HG02870 (cell line): Measurements from ENCODE around the gene LEFTY2.
A peak's percentile ranks its signal among the peaks of the same experiment; 100 is the strongest.
"Not testable (repeated sequence)": the region's sequence is repeated elsewhere in the genome, so short reads cannot be mapped to it uniquely, and the experiment has no call there.

ENCODE experiments used
- ATAC-seq: cut with Tn5 transposase; IDR thresholded peaks from one replicate; pipeline ENCODE4 v1.9.1; 2021; ENCODE audit warnings: mild to moderate bottlenecking, moderate library complexity; ENCODE audit not compliant: unreplicated experiment

Gene LEFTY2

GRCh38 chr1:225931270-225932136, 9.5 kb downstream of the LEFTY2 start:
- ATAC-seq, result no peak

- ATAC-seq, result no peak
Measured at GRCh38 chr1:225930566-225930965, 10.5 kb downstream of the LEFTY2 start.

- not testable (repeated sequence) for ATAC-seq
Measured at GRCh38 chr1:225929462-225929861, 11.6 kb downstream of the LEFTY2 start.

- ATAC-seq, result no peak
Measured at GRCh38 chr1:225928186-225929175, 12.5 kb downstream of the LEFTY2 start.

- no peak for ATAC-seq
Measured at GRCh38 chr1:225926551-225927113, 14.4 kb downstream of the LEFTY2 start.

GRCh38 chr1:225923692-225924555, 17.1 kb downstream of the LEFTY2 start, which contains the start of gene PYCR2:
TSS of gene PYCR2 (minus strand) at chr1:225924250. CDS start at chr1:225924110, 140 bp downstream.
- ATAC-seq, result peak; percentile 96

- no peak for ATAC-seq
Measured at GRCh38 chr1:225923381-225923691, 17.7 kb downstream of the LEFTY2 start.

- ATAC-seq, result no peak
Measured at GRCh38 chr1:225921734-225922709, 19.0 kb downstream of the LEFTY2 start.

GRCh38 chr1:225919906-225920305, 21.1 kb downstream of the LEFTY2 start:
- no peak for ATAC-seq

- ATAC-seq, result no peak
Measured at GRCh38 chr1:225918280-225918679, 22.7 kb downstream of the LEFTY2 start.

- no peak for ATAC-seq
Measured at GRCh38 chr1:225917536-225917935, 23.5 kb downstream of the LEFTY2 start.

GRCh38 chr1:225917101-225917500, 23.9 kb downstream of the LEFTY2 start:
- ATAC-seq, result no peak

- no peak for ATAC-seq
Measured at GRCh38 chr1:225915538-225915991, 25.5 kb downstream of the LEFTY2 start.

- no peak for ATAC-seq
Measured at GRCh38 chr1:225914947-225915346, 26.1 kb downstream of the LEFTY2 start.

- ATAC-seq, result no peak
Measured at GRCh38 chr1:225914391-225914790, 26.6 kb downstream of the LEFTY2 start.

- ATAC-seq, result no peak
Measured at GRCh38 chr1:225911191-225912130, 29.6 kb downstream of the LEFTY2 start.

- ATAC-seq, result no peak
Measured at GRCh38 chr1:225909477-225909876, 31.5 kb downstream of the LEFTY2 start.

GRCh38 chr1:225908773-225909172, 32.2 kb downstream of the LEFTY2 start:
- ATAC-seq, result no peak
